Astrocyte of the cerebellum (primary cell): ENCODE results near the gene TRPC4.

Experiments
- DNase-seq: peaks from one replicate; pipeline ENCODE4 v3.0.0-alpha.2; 2011; ENCODE audit warnings: low read depth
- H3K4me3 ChIP-seq: 2 replicates; pipeline ENCODE4 v1.5.1; 2011; ENCODE audit warnings: mild to moderate bottlenecking, low read depth, low read length, moderate library complexity
- in situ Hi-C: cut with HindIII; loops from 2 replicates; pipeline ENCODE4 v1.10.0; 2017; ENCODE audit warnings: low sequenced_read_pairs
- TF ChIP-seq, protein P1 (sequence below): IDR thresholded peaks from 2 replicates; pipeline ENCODE4 v1.5.1; 2012; ENCODE audit warnings: low read length, low read depth, moderate library complexity, mild to moderate bottlenecking; ENCODE audit errors: missing control alignments

TRPC4 gene

DNA sequence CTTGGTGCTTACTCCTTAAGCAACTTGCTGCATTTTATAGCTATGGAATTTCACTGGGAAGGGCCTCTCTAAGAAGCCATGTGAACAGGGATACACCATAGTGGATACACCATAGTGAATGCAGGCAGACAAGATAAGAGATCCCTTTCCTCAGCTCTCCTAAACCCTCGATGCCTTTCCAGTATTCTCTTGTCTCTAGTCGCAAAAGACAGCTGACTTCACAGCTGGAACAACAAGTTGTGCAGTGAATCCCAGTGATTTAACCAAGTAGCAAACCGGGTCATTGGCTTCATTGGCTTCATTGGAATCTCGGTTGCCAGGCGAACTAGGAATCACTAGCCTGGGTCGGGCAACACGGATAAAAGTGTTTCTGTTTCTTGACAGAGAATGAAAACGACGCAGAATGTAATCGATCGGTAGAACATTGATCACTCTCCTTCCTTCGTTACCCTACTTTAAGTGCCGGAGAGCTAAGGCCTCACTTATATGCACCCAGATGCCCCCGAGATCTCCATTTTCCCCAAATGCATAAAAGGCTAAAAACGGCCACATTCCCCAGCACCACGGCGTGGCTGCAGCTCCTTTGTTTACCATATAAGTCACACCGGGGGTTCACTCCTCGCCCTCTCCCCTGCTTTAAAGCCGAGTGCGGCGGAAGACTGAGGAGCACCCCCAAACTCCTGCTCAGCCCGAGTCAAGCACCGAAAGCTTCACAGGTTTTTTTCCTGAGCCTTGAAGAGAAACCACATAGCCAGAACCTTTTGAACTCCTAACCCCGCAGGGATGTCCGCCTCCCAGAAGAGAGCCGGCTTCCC, 674 bp downstream of the TRPC4 start:
- H3K4me3 ChIP-seq: peak overlapping the region; percentile 49
- no peak for DNase-seq
- TF ChIP-seq, protein P1, sequence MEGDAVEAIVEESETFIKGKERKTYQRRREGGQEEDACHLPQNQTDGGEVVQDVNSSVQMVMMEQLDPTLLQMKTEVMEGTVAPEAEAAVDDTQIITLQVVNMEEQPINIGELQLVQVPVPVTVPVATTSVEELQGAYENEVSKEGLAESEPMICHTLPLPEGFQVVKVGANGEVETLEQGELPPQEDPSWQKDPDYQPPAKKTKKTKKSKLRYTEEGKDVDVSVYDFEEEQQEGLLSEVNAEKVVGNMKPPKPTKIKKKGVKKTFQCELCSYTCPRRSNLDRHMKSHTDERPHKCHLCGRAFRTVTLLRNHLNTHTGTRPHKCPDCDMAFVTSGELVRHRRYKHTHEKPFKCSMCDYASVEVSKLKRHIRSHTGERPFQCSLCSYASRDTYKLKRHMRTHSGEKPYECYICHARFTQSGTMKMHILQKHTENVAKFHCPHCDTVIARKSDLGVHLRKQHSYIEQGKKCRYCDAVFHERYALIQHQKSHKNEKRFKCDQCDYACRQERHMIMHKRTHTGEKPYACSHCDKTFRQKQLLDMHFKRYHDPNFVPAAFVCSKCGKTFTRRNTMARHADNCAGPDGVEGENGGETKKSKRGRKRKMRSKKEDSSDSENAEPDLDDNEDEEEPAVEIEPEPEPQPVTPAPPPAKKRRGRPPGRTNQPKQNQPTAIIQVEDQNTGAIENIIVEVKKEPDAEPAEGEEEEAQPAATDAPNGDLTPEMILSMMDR: no peak
- in situ Hi-C loops: no loop called here

DNA sequence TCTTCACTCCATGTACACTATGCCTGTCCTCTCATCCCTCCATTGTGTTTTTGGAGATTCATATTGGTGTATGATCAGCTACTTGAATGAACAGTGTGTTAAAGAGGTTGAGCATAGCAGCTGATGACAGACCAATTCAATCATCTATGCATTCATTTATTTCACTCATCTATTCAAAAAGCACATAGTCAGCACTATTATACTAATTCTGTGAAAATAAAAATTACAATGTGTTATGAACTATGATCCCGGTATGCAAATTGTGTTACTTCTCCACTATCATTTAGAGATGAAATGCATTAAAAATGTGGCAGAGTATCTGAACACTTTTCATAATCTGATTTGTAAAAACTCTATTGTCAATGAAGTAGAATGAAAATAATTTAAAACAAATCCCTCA, 5.9 kb downstream of the TRPC4 start:
- TF ChIP-seq, protein P1: no peak
- in situ Hi-C loops: no loop called here
- no peak for DNase-seq
- H3K4me3 ChIP-seq: no peak overlapping the region

DNA sequence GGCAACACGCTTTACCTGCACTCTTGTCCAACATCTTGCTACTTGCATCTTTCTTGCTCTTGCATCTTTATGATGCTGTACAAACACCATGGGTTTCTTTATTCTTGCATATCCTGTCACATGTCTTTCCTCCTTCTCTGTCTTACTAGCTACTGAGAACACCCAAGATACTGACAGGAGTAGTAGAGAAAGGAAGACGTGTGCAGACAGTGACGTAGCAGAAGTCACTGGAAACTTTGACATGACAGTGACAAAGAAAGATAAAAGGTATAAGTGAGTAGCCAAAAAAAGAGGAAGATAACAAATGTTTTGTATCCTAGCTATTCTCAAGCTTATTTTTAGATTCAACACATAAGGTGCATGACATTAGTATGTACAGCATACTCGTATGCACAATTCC, 34.2 kb downstream of the TRPC4 start:
- TF ChIP-seq, protein P1: no peak
- in situ Hi-C loops: no loop called here

DNA sequence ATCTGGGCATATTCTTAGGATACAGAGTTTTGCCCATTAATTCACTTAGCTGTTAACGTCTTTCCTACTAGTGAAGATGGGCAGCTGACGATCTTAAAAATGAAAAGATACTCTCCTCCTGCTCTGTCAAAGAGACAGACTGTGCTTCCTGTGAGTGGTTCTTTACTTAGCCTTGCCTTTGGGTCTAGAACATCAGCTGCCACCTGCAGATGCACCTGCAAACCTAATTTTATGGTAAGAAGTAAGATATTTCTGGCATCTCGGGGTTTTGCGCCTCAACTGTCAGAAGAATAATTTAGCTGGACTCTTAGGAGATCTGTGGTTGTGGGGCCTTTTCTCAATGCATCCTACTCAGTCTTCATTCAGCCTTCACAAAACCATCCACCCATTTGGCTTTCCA, 36.2 kb downstream of the TRPC4 start:
- no peak overlapping the region for H3K4me3 ChIP-seq
- TF ChIP-seq, protein P1: no peak
- in situ Hi-C loops: no loop called here
- DNase-seq: no peak

More for the DNA sequence above, 34.2 kb downstream of the TRPC4 start:
- H3K4me3 ChIP-seq: no peak overlapping the region
- DNase-seq: no peak

DNA sequence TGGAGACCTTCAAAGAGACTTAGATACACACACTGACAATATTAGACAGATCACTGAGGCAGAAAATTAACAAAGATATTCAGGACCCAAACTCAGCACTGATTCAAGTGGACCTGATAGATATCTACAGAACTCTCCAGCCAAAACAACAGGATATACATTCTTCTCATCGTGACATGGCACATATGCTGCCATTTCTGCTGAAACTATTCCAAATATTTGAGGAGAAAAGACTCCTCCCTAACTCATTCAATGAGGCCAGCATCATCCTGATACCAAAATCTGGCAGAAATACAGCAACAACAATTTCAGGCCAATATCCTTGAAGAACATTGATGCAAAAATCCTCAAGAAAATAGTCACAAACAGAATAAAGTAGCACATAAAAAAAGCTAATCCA, 53.3 kb downstream of the TRPC4 start:
- in situ Hi-C loops: no loop called here
- H3K4me3 ChIP-seq: no peak overlapping the region
- TF ChIP-seq, protein P1: no peak
- DNase-seq: no peak

DNA sequence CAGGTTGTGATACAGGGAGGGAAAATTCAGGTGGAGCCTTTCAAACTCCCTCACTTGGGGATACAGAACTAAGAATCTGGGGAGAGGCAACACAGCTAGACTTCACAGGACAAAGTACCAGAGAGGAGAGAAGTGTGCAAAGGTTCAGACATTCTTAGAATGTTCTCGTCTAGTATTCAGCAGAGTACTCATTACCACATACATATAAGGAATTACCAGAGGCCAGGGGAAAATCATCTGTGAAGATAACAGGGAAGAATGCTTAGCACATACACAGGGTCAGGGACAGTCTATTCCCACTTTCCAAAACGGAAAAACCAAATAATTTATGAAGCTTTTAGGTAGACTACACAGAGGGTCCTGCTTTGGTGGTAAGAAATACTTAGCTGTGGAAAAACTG, 58.1 kb downstream of the TRPC4 start:
- TF ChIP-seq, protein P1: no peak
- no peak for DNase-seq
- H3K4me3 ChIP-seq: no peak overlapping the region
- in situ Hi-C loops: no loop called here
